Loucy (cell line): ENCODE data around the gene MYO10.

Experiments
- EZH2phosphoT487 ChIP-seq: fragments of 200-600 bp; IDR thresholded peaks from 2 replicates; pipeline ENCODE4 v1.6.1; 2018; ENCODE audit warnings: antibody characterized with exemption, mild to moderate bottlenecking, moderate library complexity, borderline replicate concordance
- TF ChIP-seq, protein P1 (sequence below): fragments of 200-600 bp; sonication (generic); conservative IDR thresholded peaks from 2 replicates; pipeline ENCODE4 v1.5.1; 2014; ENCODE audit warnings: mild to moderate bottlenecking, antibody characterized with exemption, low read length

DNA sequence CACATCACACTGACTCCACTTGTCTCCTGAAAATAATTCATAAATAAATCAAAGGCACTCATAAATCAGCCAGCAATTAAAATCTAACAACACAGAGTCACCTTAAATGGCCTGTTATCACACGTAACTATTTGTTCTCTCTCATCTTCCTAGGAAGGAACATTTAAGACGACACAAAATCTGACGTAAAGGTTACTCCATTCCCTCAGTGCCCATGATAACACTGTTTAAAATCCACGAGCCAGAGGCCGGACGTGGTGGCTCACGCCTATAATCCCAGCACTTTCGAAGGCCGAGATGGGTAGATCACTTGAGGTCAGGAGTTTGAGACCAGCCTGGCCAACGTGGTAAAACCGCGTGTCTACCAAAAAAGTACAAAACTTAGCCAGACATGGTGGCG, 56.4 kb downstream of the MYO10 start:
- TF ChIP-seq, protein P1, sequence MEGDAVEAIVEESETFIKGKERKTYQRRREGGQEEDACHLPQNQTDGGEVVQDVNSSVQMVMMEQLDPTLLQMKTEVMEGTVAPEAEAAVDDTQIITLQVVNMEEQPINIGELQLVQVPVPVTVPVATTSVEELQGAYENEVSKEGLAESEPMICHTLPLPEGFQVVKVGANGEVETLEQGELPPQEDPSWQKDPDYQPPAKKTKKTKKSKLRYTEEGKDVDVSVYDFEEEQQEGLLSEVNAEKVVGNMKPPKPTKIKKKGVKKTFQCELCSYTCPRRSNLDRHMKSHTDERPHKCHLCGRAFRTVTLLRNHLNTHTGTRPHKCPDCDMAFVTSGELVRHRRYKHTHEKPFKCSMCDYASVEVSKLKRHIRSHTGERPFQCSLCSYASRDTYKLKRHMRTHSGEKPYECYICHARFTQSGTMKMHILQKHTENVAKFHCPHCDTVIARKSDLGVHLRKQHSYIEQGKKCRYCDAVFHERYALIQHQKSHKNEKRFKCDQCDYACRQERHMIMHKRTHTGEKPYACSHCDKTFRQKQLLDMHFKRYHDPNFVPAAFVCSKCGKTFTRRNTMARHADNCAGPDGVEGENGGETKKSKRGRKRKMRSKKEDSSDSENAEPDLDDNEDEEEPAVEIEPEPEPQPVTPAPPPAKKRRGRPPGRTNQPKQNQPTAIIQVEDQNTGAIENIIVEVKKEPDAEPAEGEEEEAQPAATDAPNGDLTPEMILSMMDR: no peak
- no peak for TF ChIP-seq EZH2phosphoT487
